Measurements from ENCODE around the gene SERINC5. TPM values are rescaled to one million over a fixed set of nuclear protein-coding genes. Genes with fewer than 3 reads are reported as not detected.

Gene SERINC5
- total RNA-seq, 4 donors from 2014 or later, result 6.5 to 9.3 (median 8.8) TPM

- Histone ChIP-seq H3K9me3 (no peaks in the 10 kb centered on the region), H3K36me3 (no peaks in the 10 kb centered on the region), H3K4me3 (no peak overlapping the region), H3K27ac (no peak overlapping the region), H3K4me1 (peaks cover 7 to 54% (median 11%) of the 10 kb centered on the region in 3 donors), H3K27me3 (no peaks in the 10 kb centered on the region)
- TF ChIP-seq CTCF (IDR thresholded peaks at IDR 0.05), result no peak
- TF ChIP-seq POLR2A (IDR thresholded peaks at IDR 0.05), result no peak
- no peak for TF ChIP-seq POLR2AphosphoS5 (IDR thresholded peaks at IDR 0.05)
- no peak for TF ChIP-seq EP300 (IDR thresholded peaks at IDR 0.05)
- 80 to 100% methylated on average over 2 of the region's 2 CpGs for WGBS, 2 donors (ENCODE audit: low coverage in 1 of 2)
- no peak for ATAC-seq
These were observed 7.5 kb downstream of the SERINC5 start for GRCh38 chr5:80248378-80248777.

GRCh38 chr5:80246995-80247729 lies 8.7 kb downstream of the SERINC5 start:
- H3K27ac ChIP-seq, result peak overlapping the region in 3 of 4 donors; percentile 31 to 65 (median 57)
- H3K4me1 ChIP-seq, result peaks cover 7 to 45% (median 11%) of the 10 kb centered on the region in 3 donors
- no peaks in the 10 kb centered on the region for H3K27me3 ChIP-seq
- H3K4me3 ChIP-seq, result no peak overlapping the region
- TF ChIP-seq POLR2AphosphoS5 (IDR thresholded peaks at IDR 0.05) (peak; percentile 40), EP300 (IDR thresholded peaks at IDR 0.05) (no peak)
- H3K36me3 ChIP-seq, result no peaks in the 10 kb centered on the region
- 0 to 14% methylated on average over 2 to 4 of the region's 6 CpGs for WGBS, 2 donors (ENCODE audit: low coverage in 1 of 2)
- ATAC-seq, result peak; percentile 89
- no peaks in the 10 kb centered on the region for H3K9me3 ChIP-seq

GRCh38 chr5:80246001-80246758 lies 9.7 kb downstream of the SERINC5 start:
- peak; percentile 25 for ATAC-seq
- WGBS, 2 donors (ENCODE audit: low coverage in 1 of 2), result 36 to 46% methylated on average over 2 of the region's 2 CpGs
- no peaks in the 10 kb centered on the region for H3K27me3 ChIP-seq
- H3K36me3 ChIP-seq, result no peaks in the 10 kb centered on the region
- no peak overlapping the region for H3K4me3 ChIP-seq
- H3K4me1 ChIP-seq, result peaks cover 7 to 43% (median 11%) of the 10 kb centered on the region in 3 donors
- TF ChIP-seq EP300 (IDR thresholded peaks at IDR 0.05), result no peak
- TF ChIP-seq POLR2AphosphoS5 (IDR thresholded peaks at IDR 0.05), result no peak
- TF ChIP-seq CTCF (IDR thresholded peaks at IDR 0.05), result no peak
- TF ChIP-seq POLR2A (IDR thresholded peaks at IDR 0.05), result no peak
- no peaks in the 10 kb centered on the region for H3K9me3 ChIP-seq
- peak overlapping the region in 3 of 4 donors; percentile 31 to 65 (median 57) for H3K27ac ChIP-seq

- Histone ChIP-seq H3K27ac (no peak overlapping the region), H3K4me1 (peaks cover 7 to 53% (median 14%) of the 10 kb centered on the region in 3 donors), H3K27me3 (no peaks in the 10 kb centered on the region), H3K4me3 (no peak overlapping the region), H3K9me3 (no peaks in the 10 kb centered on the region), H3K36me3 (no peaks in the 10 kb centered on the region)
- no peak for ATAC-seq
- TF ChIP-seq EP300 (IDR thresholded peaks at IDR 0.05), result no peak
- no peak for TF ChIP-seq POLR2A (IDR thresholded peaks at IDR 0.05)
- no peak for TF ChIP-seq CTCF (IDR thresholded peaks at IDR 0.05)
- no peak for TF ChIP-seq POLR2AphosphoS5 (IDR thresholded peaks at IDR 0.05)
- WGBS, 2 donors (ENCODE audit: low coverage in 1 of 2), result 100% methylated on average over 1 of the region's 1 CpG
These were observed 12.3 kb downstream of the SERINC5 start for GRCh38 chr5:80243567-80243966.

- Histone ChIP-seq H3K4me1 (peaks cover 7 to 52% (median 14%) of the 10 kb centered on the region in 3 donors), H3K27me3 (no peaks in the 10 kb centered on the region), H3K27ac (no peak overlapping the region), H3K36me3 (no peaks in the 10 kb centered on the region), H3K9me3 (no peaks in the 10 kb centered on the region), H3K4me3 (no peak overlapping the region)
- WGBS, 2 donors (ENCODE audit: low coverage in 1 of 2), result 86% methylated on average over 3 of the region's 3 CpGs; no CpG with 5 or more reads in 1 of the 2 donors
- TF ChIP-seq POLR2A (IDR thresholded peaks at IDR 0.05) (no peak), CTCF (IDR thresholded peaks at IDR 0.05) (no peak), POLR2AphosphoS5 (IDR thresholded peaks at IDR 0.05) (no peak), EP300 (IDR thresholded peaks at IDR 0.05) (no peak)
- no peak for ATAC-seq
These were observed 13.0 kb downstream of the SERINC5 start for GRCh38 chr5:80242849-80243248.

Measured in gastroesophageal sphincter (tissue), 4 donors.